ENCODE measurements around the gene MDM1.

The MDM1 gene

GRCh38 chr12:68269779-68270178 is 62.4 kb downstream of the MDM1 start:
- Histone ChIP-seq H3K4me2 (ENCODE audit: low read length) (no peak overlapping the region), H3K36me3 (ENCODE audit: control insufficient read depth, insufficient read depth, low read length) (no peaks in the 10 kb centered on the region), H3K27ac (no peak overlapping the region), H3K9ac (no peak overlapping the region), H3K79me2 (no peaks in the 10 kb centered on the region), H3K9me3 (ENCODE audit: control insufficient read depth, low read length) (no peaks in the 10 kb centered on the region), H2AFZ (no peak overlapping the region), H3K27me3 (ENCODE audit: control insufficient read depth, insufficient read depth, low read length) (no peaks in the 10 kb centered on the region), H3K4me3 (ENCODE audit: low read depth, low read length) (no peak overlapping the region), H3K4me1 (no peaks in the 10 kb centered on the region)
- TF ChIP-seq CTCF (IDR thresholded peaks at IDR 0.05) = no peak

- no peaks in the 10 kb centered on the region for H3K4me1 ChIP-seq
- H3K4me2 ChIP-seq (ENCODE audit: low read length) = no peak overlapping the region
- no peaks in the 10 kb centered on the region for H3K36me3 ChIP-seq (ENCODE audit: control insufficient read depth, insufficient read depth, low read length)
- H2AFZ ChIP-seq = no peak overlapping the region
- no peak overlapping the region for H3K4me3 ChIP-seq (ENCODE audit: low read depth, low read length)
- no peak overlapping the region for H3K9ac ChIP-seq
- no peak overlapping the region for H3K27ac ChIP-seq
- H3K27me3 ChIP-seq (ENCODE audit: control insufficient read depth, insufficient read depth, low read length) = no peaks in the 10 kb centered on the region
- H3K9me3 ChIP-seq (ENCODE audit: control insufficient read depth, low read length) = no peaks in the 10 kb centered on the region
- no peak for TF ChIP-seq CTCF (IDR thresholded peaks at IDR 0.05)
- no peaks in the 10 kb centered on the region for H3K79me2 ChIP-seq
These were observed 63.2 kb downstream of the MDM1 start for GRCh38 chr12:68268967-68269366.

GRCh38 chr12:68267892-68268396 is 64.2 kb downstream of the MDM1 start:
- H3K4me3 ChIP-seq (ENCODE audit: low read depth, low read length) = no peak overlapping the region
- no peak overlapping the region for H3K9ac ChIP-seq
- H3K9me3 ChIP-seq (ENCODE audit: control insufficient read depth, low read length) = no peaks in the 10 kb centered on the region
- no peaks in the 10 kb centered on the region for H3K27me3 ChIP-seq (ENCODE audit: control insufficient read depth, insufficient read depth, low read length)
- no peak for TF ChIP-seq CTCF (IDR thresholded peaks at IDR 0.05)
- H3K4me2 ChIP-seq (ENCODE audit: low read length) = no peak overlapping the region
- no peaks in the 10 kb centered on the region for H3K36me3 ChIP-seq (ENCODE audit: control insufficient read depth, insufficient read depth, low read length)
- H2AFZ ChIP-seq = no peak overlapping the region
- H3K79me2 ChIP-seq = no peaks in the 10 kb centered on the region
- no peaks in the 10 kb centered on the region for H3K4me1 ChIP-seq
- H3K27ac ChIP-seq = no peak overlapping the region

- TF ChIP-seq CTCF (IDR thresholded peaks at IDR 0.05) = no peak
- no peaks in the 10 kb centered on the region for H3K4me1 ChIP-seq
- no peaks in the 10 kb centered on the region for H3K79me2 ChIP-seq
- H3K27me3 ChIP-seq (ENCODE audit: control insufficient read depth, insufficient read depth, low read length) = no peaks in the 10 kb centered on the region
- H3K9ac ChIP-seq = no peak overlapping the region
- no peak overlapping the region for H3K27ac ChIP-seq
- H2AFZ ChIP-seq = no peak overlapping the region
- no peak overlapping the region for H3K4me3 ChIP-seq (ENCODE audit: low read depth, low read length)
- H3K36me3 ChIP-seq (ENCODE audit: control insufficient read depth, insufficient read depth, low read length) = no peaks in the 10 kb centered on the region
- H3K9me3 ChIP-seq (ENCODE audit: control insufficient read depth, low read length) = no peaks in the 10 kb centered on the region
- H3K4me2 ChIP-seq (ENCODE audit: low read length) = no peak overlapping the region
These were observed 67.3 kb downstream of the MDM1 start for GRCh38 chr12:68264857-68265256.

- Histone ChIP-seq H3K4me2 (ENCODE audit: low read length) (no peak overlapping the region), H3K9ac (no peak overlapping the region), H3K27ac (no peak overlapping the region), H3K9me3 (ENCODE audit: control insufficient read depth, low read length) (no peaks in the 10 kb centered on the region), H3K4me3 (ENCODE audit: low read depth, low read length) (no peak overlapping the region), H3K36me3 (ENCODE audit: control insufficient read depth, insufficient read depth, low read length) (no peaks in the 10 kb centered on the region), H3K4me1 (no peaks in the 10 kb centered on the region), H3K27me3 (ENCODE audit: control insufficient read depth, insufficient read depth, low read length) (no peaks in the 10 kb centered on the region), H3K79me2 (no peaks in the 10 kb centered on the region), H2AFZ (no peak overlapping the region)
- TF ChIP-seq CTCF (IDR thresholded peaks at IDR 0.05) = no peak
These were observed 67.9 kb downstream of the MDM1 start for GRCh38 chr12:68264158-68264855.
